Astrocyte (in vitro differentiated cells and primary cell): ENCODE measurements around the gene CELA3B.
"Not testable (repeated sequence)": the region's sequence is repeated elsewhere in the genome, so short reads cannot be mapped to it uniquely, and the experiment has no call there.

Experiments
- EZH2 ChIP-seq: IDR thresholded peaks from 2 replicates; pipeline ENCODE4 v1.6.1; 2012; ENCODE audit warnings: mild to moderate bottlenecking, low read length, inconsistent platforms; ENCODE audit not compliant: insufficient read depth
- TF ChIP-seq, protein P1 (sequence below): IDR thresholded peaks from 2 replicates; pipeline ENCODE4 v1.5.1; 2011; ENCODE audit warnings: low read depth, mild to moderate bottlenecking, inconsistent platforms, low read length, moderate library complexity; ENCODE audit not compliant: insufficient read depth

DNA sequence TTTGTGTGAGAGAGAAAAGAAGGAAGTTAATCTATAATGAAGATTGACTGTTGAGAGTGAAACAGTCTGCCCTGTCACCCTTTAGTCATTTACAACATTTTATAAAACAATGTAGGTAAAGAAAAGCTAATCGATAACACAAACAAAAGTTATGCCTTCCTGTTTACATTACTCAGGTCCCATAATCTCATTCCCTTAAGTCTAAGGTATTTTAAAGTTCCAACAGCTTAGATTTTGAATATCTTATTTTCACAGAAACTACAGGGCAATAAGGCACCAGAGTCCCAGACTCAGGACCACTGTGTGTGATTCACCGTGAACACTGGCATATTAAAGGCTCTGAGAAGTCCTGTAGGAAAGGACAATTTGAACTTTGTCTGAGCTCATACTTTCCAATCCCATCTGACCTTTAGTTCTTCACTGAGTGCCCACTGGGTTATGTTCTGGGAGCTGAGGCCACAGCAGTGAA lies 3.8 kb upstream of the CELA3B start:
- not testable (repeated sequence) for TF ChIP-seq EZH2
- TF ChIP-seq, protein P1, sequence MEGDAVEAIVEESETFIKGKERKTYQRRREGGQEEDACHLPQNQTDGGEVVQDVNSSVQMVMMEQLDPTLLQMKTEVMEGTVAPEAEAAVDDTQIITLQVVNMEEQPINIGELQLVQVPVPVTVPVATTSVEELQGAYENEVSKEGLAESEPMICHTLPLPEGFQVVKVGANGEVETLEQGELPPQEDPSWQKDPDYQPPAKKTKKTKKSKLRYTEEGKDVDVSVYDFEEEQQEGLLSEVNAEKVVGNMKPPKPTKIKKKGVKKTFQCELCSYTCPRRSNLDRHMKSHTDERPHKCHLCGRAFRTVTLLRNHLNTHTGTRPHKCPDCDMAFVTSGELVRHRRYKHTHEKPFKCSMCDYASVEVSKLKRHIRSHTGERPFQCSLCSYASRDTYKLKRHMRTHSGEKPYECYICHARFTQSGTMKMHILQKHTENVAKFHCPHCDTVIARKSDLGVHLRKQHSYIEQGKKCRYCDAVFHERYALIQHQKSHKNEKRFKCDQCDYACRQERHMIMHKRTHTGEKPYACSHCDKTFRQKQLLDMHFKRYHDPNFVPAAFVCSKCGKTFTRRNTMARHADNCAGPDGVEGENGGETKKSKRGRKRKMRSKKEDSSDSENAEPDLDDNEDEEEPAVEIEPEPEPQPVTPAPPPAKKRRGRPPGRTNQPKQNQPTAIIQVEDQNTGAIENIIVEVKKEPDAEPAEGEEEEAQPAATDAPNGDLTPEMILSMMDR: not testable (repeated sequence)
